HG03558 (cell line): Measurements from ENCODE around the gene GLOD5.
A peak's percentile ranks its signal among the peaks of the same experiment; 100 is the strongest.

Experiments
- ATAC-seq: cut with Tn5 transposase; IDR thresholded peaks from one replicate; pipeline ENCODE4 v1.9.1; 2021; ENCODE audit warnings: moderate number of reproducible peaks; ENCODE audit not compliant: unreplicated experiment; ENCODE audit errors: extremely low read depth

GLOD5 gene

GRCh38 chrX:48761674-48762471 lies at the start of gene GLOD5:
GLOD5 (plus strand) TSS chrX:48761747; CDS start chrX:48761791, 44 bp downstream.
- no peak for ATAC-seq

GRCh38 chrX:48711929-48712505 lies 49.5 kb upstream of the GLOD5 start:
- ATAC-seq, result no peak

- no peak for ATAC-seq
These were observed 47.7 kb upstream of the GLOD5 start for GRCh38 chrX:48713847-48714246.

- no peak for ATAC-seq
These were observed 47.0 kb upstream of the GLOD5 start for GRCh38 chrX:48714573-48714972.

GRCh38 chrX:48715072-48715471 lies 46.5 kb upstream of the GLOD5 start:
- ATAC-seq, result no peak

GRCh38 chrX:48715876-48716502 lies 45.6 kb upstream of the GLOD5 start:
- ATAC-seq, result no peak

- ATAC-seq, result no peak
These were observed 41.6 kb upstream of the GLOD5 start for GRCh38 chrX:48719958-48720357.

- no peak for ATAC-seq
These were observed 40.8 kb upstream of the GLOD5 start for GRCh38 chrX:48720577-48721250.

- ATAC-seq, result no peak
These were observed 39.6 kb upstream of the GLOD5 start for GRCh38 chrX:48721916-48722315.

GRCh38 chrX:48726596-48726995 lies 35.0 kb upstream of the GLOD5 start:
- no peak for ATAC-seq

GRCh38 chrX:48728653-48729052 lies 32.9 kb upstream of the GLOD5 start:
- ATAC-seq, result no peak

- ATAC-seq, result no peak
These were observed 25.2 kb upstream of the GLOD5 start for GRCh38 chrX:48736303-48736702.

GRCh38 chrX:48736878-48737212 lies 24.7 kb upstream of the GLOD5 start:
- ATAC-seq, result no peak

- ATAC-seq, result peak; percentile 95
These were observed 24.2 kb upstream of the GLOD5 start for GRCh38 chrX:48737213-48737938.

- no peak for ATAC-seq
These were observed 23.6 kb upstream of the GLOD5 start for GRCh38 chrX:48737940-48738339.

- ATAC-seq, result no peak
These were observed 19.7 kb upstream of the GLOD5 start for GRCh38 chrX:48741834-48742233.

- no peak for ATAC-seq
These were observed 16.3 kb upstream of the GLOD5 start for GRCh38 chrX:48745222-48745621.

- ATAC-seq, result no peak
These were observed 14.0 kb upstream of the GLOD5 start for GRCh38 chrX:48747415-48748016.

- no peak for ATAC-seq
These were observed 12.4 kb upstream of the GLOD5 start for GRCh38 chrX:48749182-48749581.

- no peak for ATAC-seq
These were observed 10.2 kb upstream of the GLOD5 start for GRCh38 chrX:48751343-48751742.
